GM12874 (cell line): ENCODE data around the gene PLXNA4.

ENCODE experiments used
- TF ChIP-seq, protein P1 (sequence below): IDR thresholded peaks from 2 replicates; pipeline ENCODE4 v1.5.1; 2011; ENCODE audit warnings: low read depth, mild to moderate bottlenecking, control low read depth, low read length, moderate library complexity; ENCODE audit not compliant: insufficient read depth

The PLXNA4 gene

DNA sequence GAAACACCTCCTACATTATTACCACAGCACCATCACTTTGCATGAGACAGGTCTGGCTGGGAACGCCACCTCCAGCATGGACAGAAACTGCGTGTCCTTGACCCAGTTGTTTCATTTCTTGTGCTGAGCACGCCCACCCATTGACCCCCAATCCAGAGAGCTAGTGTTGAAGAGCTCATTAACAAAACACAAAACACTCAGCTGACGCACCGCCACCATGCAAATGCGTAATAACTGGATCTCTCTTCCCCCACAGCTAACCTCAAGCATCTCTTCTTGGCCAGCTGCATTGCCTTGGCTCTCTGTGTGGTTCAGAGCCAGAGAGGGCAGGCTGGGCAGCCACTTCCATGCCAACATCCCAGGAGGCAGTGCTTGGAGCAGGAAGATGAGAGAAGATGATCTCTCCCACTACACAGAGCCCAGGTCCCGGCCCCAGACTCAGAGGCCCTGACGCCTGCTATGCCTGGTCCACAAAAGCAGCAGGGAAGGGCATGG is 173.5 kb downstream of the PLXNA4 start:
- TF ChIP-seq, protein P1, sequence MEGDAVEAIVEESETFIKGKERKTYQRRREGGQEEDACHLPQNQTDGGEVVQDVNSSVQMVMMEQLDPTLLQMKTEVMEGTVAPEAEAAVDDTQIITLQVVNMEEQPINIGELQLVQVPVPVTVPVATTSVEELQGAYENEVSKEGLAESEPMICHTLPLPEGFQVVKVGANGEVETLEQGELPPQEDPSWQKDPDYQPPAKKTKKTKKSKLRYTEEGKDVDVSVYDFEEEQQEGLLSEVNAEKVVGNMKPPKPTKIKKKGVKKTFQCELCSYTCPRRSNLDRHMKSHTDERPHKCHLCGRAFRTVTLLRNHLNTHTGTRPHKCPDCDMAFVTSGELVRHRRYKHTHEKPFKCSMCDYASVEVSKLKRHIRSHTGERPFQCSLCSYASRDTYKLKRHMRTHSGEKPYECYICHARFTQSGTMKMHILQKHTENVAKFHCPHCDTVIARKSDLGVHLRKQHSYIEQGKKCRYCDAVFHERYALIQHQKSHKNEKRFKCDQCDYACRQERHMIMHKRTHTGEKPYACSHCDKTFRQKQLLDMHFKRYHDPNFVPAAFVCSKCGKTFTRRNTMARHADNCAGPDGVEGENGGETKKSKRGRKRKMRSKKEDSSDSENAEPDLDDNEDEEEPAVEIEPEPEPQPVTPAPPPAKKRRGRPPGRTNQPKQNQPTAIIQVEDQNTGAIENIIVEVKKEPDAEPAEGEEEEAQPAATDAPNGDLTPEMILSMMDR, result no peak

DNA sequence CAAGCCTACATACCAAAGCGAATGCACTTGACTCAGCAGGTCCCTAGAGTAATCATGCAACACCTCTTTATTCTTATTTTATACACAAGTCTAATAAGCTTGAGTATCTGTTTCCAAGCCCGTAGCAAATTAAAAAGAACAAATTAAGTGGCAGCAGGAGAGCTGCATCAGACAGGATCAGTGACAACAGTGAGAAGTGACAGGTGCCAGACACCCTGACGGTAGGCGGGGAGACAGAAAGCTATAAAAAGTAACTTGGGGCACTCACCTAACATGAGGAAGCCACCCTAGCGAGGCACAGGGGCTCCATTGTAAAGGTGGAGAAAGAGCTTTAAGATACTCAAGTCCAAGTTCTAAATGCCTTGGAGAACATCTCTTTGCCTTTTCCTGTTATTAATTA is 174.2 kb downstream of the PLXNA4 start:
- TF ChIP-seq, protein P1, result no peak

DNA sequence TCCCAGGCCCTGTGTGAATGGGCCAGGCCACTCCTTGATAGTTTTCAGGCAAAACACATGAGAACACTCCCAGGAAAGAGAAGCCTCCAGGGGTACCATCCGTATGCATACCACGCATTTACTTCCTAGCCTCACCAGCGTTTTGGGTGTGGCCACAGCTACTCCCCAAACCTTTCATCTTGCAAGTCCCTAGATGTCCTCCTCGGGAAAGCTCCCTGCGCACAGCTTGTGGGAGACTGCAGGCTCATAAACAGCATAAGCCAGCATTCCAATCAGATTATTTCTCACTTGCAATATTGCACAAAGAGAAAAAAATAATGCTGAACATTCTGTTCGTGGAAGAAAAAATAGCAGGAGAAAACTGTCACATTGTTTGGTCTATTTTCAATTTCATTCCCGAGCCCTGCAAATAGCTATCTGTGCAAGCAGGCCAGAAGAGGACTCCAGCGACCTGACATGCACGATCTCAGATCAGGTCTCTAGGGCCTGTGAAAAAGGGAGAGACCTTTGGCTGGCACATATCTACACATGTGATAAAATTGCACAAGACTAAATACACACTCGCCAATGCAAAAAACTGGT is 175.6 kb downstream of the PLXNA4 start:
- TF ChIP-seq, protein P1, result no peak

DNA sequence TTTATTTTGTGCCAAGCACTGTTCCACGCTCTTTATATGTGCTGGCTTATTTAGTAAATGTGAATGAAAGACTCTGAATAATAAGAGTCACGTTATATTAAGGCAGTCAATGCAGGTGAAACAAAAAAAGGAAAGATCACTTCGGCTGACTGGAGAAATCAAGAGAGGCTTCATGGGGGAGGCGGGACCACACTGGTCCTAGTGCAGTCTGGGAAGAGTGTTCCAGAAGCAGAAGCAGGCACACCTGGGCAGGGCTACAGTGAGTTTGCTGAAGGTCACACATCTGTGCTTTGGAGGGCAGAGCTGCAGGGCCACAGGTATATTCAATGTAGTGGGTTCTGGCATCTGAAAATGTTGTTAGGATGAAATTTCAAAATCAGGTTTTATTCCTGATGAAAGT is 176.9 kb downstream of the PLXNA4 start:
- TF ChIP-seq, protein P1, result no peak

DNA sequence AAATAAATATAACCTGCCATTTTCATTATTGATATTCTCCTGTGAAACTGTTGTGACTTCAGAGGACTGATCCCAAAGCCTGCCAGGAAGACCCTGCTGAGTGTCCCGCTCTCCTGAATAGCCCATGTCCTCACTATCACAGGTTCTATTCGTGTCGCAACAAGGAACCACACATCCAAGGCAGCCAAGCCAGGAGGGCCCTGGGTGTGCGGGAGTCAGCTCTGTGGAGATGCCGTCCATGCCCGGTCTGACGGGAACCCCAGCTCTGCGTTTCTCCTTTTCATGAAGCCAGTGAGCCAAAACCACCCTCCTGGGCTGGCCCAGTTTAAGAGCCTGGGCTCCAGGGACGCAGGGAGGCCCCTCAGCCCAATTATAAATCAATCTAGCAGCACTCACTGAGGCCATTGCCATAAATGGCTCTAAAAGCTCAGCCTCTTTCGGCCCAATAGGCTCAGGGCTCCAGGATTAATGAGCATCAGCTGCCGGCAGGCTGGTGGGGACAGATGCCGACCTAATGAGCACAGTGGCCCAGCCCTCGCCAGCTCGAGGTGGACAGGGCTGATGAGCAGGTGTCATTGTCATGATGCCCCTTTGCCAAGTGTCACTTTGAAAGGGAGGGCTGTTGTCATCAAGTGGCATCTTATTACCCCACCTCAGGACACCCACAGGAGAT is 177.9 kb downstream of the PLXNA4 start:
- TF ChIP-seq, protein P1, result no peak

DNA sequence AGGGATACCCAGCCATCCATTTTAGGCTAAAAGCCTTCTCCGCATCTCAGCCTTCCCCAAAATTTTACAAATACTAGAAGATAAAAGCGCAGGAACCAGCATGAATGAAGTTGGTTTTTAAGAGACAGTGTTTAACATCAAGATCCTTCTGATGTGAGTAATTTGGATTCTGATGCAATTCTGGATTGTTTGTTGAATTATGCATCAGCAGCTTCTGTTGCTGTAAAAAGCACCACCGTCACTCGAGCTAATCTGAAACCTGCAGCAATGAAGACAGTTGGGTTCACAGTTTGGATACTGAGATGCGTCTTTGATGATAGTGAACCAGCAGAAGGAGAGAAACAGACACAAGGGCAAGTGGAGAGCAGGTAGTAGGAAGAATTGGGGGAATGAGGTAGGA is 179.2 kb downstream of the PLXNA4 start:
- TF ChIP-seq, protein P1, result no peak

DNA sequence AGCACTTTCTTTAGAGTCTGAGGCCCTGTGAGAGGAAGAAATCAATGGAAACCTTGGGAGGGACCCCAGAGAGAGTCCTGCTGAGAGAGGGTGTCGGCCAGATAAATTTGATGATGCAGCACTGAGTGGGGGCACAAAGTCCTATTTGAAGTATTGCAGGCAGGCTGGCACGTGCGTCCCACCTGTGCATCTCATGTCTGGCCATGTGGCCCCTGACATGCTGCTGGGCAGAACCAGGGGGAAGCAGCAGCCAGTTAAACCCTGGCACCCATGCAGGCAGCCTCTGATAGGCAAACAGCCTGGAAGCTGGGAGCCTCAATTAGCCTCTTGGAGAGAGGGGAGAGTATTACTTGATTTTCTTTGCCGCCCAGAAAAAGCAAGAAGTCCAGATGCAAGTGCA is 180.9 kb downstream of the PLXNA4 start:
- TF ChIP-seq, protein P1, result no peak
